ENCODE data around the gene UTP11. TPM values are rescaled to one million over a fixed set of nuclear protein-coding genes. Genes with fewer than 3 reads are reported as not detected.
"Not testable (repeated sequence)": the region's sequence is repeated elsewhere in the genome, so short reads cannot be mapped to it uniquely, and the experiment has no call there.

Gene UTP11
- total RNA-seq, 6 donors from 2014 or later, result 8.4 to 53.4 (median 25.4) TPM

GRCh38 chr1:37975083-37975482, 37.5 kb upstream of the UTP11 start:
- ATAC-seq (ENCODE audit: low FRiP score in 2 of 2) (peak in 1 of 2 donors; percentile 57), DNase-seq (peak in 1 of 2 donors; percentile 38)
- H3K36me3 ChIP-seq, result peaks cover 27 to 78% (median 63%) of the 10 kb centered on the region in 4 donors
- H3K9me3 ChIP-seq, H3K27me3 ChIP-seq, H3K4me3 ChIP-seq, H3K4me1 ChIP-seq, H3K27ac ChIP-seq: not testable (repeated sequence)
- TF ChIP-seq CTCF (IDR thresholded peaks at IDR 0.05), result peak in 5 of 6 experiments; percentile 36 to 56 (median 52)
- WGBS, 2 donors, result 50 to 59% methylated on average over 6 of the region's 6 CpGs

DNA sequence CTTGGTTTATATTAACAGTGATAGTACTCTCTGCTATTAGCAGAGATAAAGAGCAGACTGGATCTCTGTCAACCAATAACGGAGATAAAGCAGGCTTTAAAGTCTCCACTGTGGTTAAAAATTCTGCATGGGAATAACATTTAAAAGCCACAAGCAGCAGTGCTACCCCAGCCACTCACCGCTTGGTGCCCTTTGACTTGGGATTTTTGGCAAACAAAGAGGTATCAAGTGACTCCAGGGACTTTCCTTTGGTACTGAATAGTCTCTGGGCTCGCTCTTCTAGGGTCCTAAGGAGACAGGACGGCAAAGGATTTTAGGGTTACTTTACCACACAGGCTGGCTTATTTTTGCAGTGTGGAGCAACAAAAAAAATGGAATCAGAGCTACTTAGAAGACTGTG, 34.0 kb upstream of the UTP11 start:
- Histone ChIP-seq H3K9me3 (no peaks in the 10 kb centered on the region), H3K4me1 (no peaks in the 10 kb centered on the region), H3K27me3 (no peaks in the 10 kb centered on the region), H3K36me3 (peaks cover 34 to 97% (median 90%) of the 10 kb centered on the region in 4 donors), H3K27ac (no peak overlapping the region), H3K4me3 (no peak overlapping the region)
- DNase-seq (no peak), ATAC-seq (ENCODE audit: low FRiP score in 2 of 2) (no peak)
- no peak for TF ChIP-seq CTCF (IDR thresholded peaks at IDR 0.05)
- TF ChIP-seq EP300 (IDR thresholded peaks at IDR 0.05), result no peak
- TF ChIP-seq POLR2AphosphoS5 (IDR thresholded peaks at IDR 0.05), result no peak
- TF ChIP-seq POLR2A (IDR thresholded peaks at IDR 0.05), result no peak
- 88 to 89% methylated on average over 4 of the region's 4 CpGs for WGBS, 2 donors

GRCh38 chr1:37983546-37983945, 29.0 kb upstream of the UTP11 start:
- Histone ChIP-seq H3K36me3 (peaks cover 51 to 92% (median 84%) of the 10 kb centered on the region in 4 donors), H3K27me3 (no peaks in the 10 kb centered on the region), H3K9me3 (no peaks in the 10 kb centered on the region), H3K4me3 (no peak overlapping the region), H3K4me1 (peaks cover 5 to 9% (median 7%) of the 10 kb centered on the region in 4 donors), H3K27ac (no peak overlapping the region)
- DNase-seq, result no peak
- 97 to 98% methylated on average over 2 of the region's 2 CpGs for WGBS, 2 donors
- ATAC-seq (ENCODE audit: low FRiP score in 2 of 2), result no peak
- TF ChIP-seq EP300 (IDR thresholded peaks at IDR 0.05), result no peak
- TF ChIP-seq CTCF (IDR thresholded peaks at IDR 0.05), result no peak
- no peak for TF ChIP-seq POLR2AphosphoS5 (IDR thresholded peaks at IDR 0.05)
- no peak for TF ChIP-seq POLR2A (IDR thresholded peaks at IDR 0.05)

- Histone ChIP-seq H3K9me3 (no peaks in the 10 kb centered on the region), H3K4me1 (peaks cover 11 to 24% (median 15%) of the 10 kb centered on the region in 4 donors), H3K4me3 (no peak overlapping the region), H3K27ac (no peak overlapping the region), H3K27me3 (no peaks in the 10 kb centered on the region), H3K36me3 (peaks cover 34 to 51% (median 44%) of the 10 kb centered on the region in 4 donors)
- TF ChIP-seq POLR2A (IDR thresholded peaks at IDR 0.05), result no peak
- TF ChIP-seq EP300 (IDR thresholded peaks at IDR 0.05), result no peak
- no peak for TF ChIP-seq CTCF (IDR thresholded peaks at IDR 0.05)
- TF ChIP-seq POLR2AphosphoS5 (IDR thresholded peaks at IDR 0.05), result no peak
- WGBS, 2 donors, result 43 to 48% methylated on average over 1 of the region's 1 CpG
- no peak for DNase-seq
- no peak for ATAC-seq (ENCODE audit: low FRiP score in 2 of 2)
Observed at GRCh38 chr1:37987679-37988078, 24.9 kb upstream of the UTP11 start.

DNA sequence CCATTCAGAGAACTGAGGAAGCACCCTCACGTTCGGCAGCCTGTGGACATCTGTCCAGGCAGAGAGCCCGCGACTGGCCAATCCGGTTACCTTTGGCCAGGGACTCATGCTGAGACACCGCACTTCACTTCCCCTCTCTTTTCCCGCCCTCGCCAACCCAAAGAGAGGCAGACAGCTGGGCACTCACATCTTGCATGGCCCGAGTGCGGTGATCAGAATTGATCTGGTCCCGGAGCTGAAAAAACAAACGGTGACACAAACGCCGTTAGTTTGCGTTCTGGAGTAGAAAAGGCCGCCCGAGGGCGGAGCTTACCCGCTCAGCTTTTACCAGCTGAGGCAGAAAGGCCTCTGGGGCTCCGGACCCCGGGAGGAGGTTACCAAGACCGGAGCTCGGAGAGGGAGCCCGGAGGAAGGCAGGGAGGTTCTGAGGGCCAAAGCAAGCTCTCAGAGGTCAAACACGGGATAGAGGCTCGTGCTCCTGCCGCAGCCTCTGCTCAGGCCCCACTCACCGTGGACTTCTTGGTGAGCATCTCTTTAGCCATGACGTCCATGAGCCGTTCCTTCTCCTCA, 23.1 kb upstream of the UTP11 start:
- DNase-seq (peak in 1 of 2 donors; percentile 74), ATAC-seq (ENCODE audit: low FRiP score in 2 of 2) (peak; percentile 65 to 76)
- peaks cover 12 to 24% (median 15%) of the 10 kb centered on the region in 4 donors for H3K4me1 ChIP-seq
- peak overlapping the region; percentile 69 to 85 (median 79) for H3K27ac ChIP-seq
- H3K4me3 ChIP-seq, result peak overlapping the region; percentile 81 to 97 (median 92)
- peaks cover 23 to 33% (median 26%) of the 10 kb centered on the region in 4 donors for H3K36me3 ChIP-seq
- TF ChIP-seq POLR2AphosphoS5 (IDR thresholded peaks at IDR 0.05) (no peak), POLR2A (IDR thresholded peaks at IDR 0.05) (no peak), CTCF (IDR thresholded peaks at IDR 0.05) (no peak), EP300 (IDR thresholded peaks at IDR 0.05) (no peak)
- no peaks in the 10 kb centered on the region for H3K27me3 ChIP-seq
- 0% methylated on average over 24 to 30 of the region's 30 CpGs for WGBS, 2 donors
- no peaks in the 10 kb centered on the region for H3K9me3 ChIP-seq
